Right atrium auricular region (tissue), 2 donors: Measurements from ENCODE around the gene ALDH1L2. TPM values are rescaled to one million over a fixed set of nuclear protein-coding genes. Genes with fewer than 3 reads are reported as not detected.
"Not testable (repeated sequence)": the region's sequence is repeated elsewhere in the genome, so short reads cannot be mapped to it uniquely, and the experiment has no call there.

Experiments
- DNase-seq: peaks from one replicate; pipeline ENCODE4 v3.0.0-alpha.2; 2019; ENCODE audit warnings: low spot score
- H3K27ac ChIP-seq, 2 donors: fragments of 200-600 bp; sonication (generic); 1 replicate in 1 of 2; 2 replicates in 1 of 2; pipeline ENCODE4 v1.5.1; 2016 to 2019
- H3K27me3 ChIP-seq, 2 donors: fragments of 200-600 bp; sonication (generic); one replicate each; pipeline versions ENCODE4 v1.5.1 to v1.6.0; 2017 to 2019
- H3K36me3 ChIP-seq: fragments of 200-600 bp; sonication (generic); one replicate; pipeline ENCODE4 v1.5.1; 2016
- H3K4me1 ChIP-seq, 2 donors: fragments of 200-600 bp; sonication (generic); one replicate each; pipeline versions ENCODE4 v1.5.1 to v1.6.0; 2017 to 2019
- H3K4me3 ChIP-seq, 2 donors: fragments of 200-600 bp; sonication (generic); 1 replicate in 1 of 2; 2 replicates in 1 of 2; pipeline ENCODE4 v1.5.1; 2017 to 2019; ENCODE audit warnings: mild to moderate bottlenecking in 1 of 2, moderate library complexity in 1 of 2
- H3K9me3 ChIP-seq, 2 donors: fragments of 200-600 bp; sonication (generic); one replicate each; pipeline ENCODE4 v1.5.1; 2019
- CTCF ChIP-seq, 2 donors: fragments of 200-600 bp; sonication (generic); IDR thresholded peaks; one replicate each; pipeline ENCODE4 v1.5.1; 2019; ENCODE audit warnings: antibody characterized with exemption in 2 of 2
- total RNA-seq, 2 donors: library from RNA; depleted of rRNA; stranded (reverse); fragments of >200 nt; gene quantifications; one replicate each; pipeline ENCODE4 v1.1.0, GENCODE V29; 2016

Gene ALDH1L2
- total RNA-seq, 2 donors from 2014 or later: 1.2 to 2.5 TPM

DNA sequence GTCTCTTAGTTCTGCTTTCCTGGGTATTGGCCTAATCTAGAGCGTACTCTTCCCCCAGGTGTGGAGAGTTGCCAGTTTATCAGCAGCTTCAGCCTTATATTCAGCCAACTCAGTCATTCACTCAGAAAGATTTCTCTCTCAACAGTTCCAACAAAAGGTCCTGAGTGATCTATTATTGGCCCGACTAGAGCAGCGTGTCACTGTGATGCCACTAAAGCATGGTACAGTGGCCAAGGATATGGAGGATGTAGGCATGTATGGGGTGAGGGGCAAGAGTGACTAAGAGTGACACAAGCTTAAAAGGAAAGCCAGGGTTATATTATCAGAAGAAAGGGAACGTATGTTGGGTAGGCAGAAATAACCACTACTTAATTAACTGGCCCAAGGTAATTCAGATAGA is 93.3 kb downstream of the ALDH1L2 start:
- H3K27ac ChIP-seq: no peak overlapping the region
- no peak overlapping the region for H3K4me3 ChIP-seq
- no peaks in the 10 kb centered on the region for H3K9me3 ChIP-seq
- no peak for DNase-seq
- peaks cover 0 to 13% of the 10 kb centered on the region in 2 donors for H3K4me1 ChIP-seq
- H3K36me3 ChIP-seq: peaks cover 22% of the 10 kb centered on the region
- H3K27me3 ChIP-seq: no peaks in the 10 kb centered on the region
- no peak for TF ChIP-seq CTCF (IDR thresholded peaks at IDR 0.05)

GRCh38 chr12:104986022-104986941 is 98.0 kb downstream of the ALDH1L2 start, which contains the start of gene NOPCHAP1:
NOPCHAP1 (plus strand) TSS chr12:104986316; CDS start chr12:104986353, 37 bp downstream.
- Histone ChIP-seq H3K36me3 (no peaks in the 10 kb centered on the region), H3K4me1 (peaks cover 0 to 17% of the 10 kb centered on the region in 2 donors), H3K27me3 (no peaks in the 10 kb centered on the region), H3K9me3 (no peaks in the 10 kb centered on the region), H3K27ac (peak within 1 kb of the TSS; percentile 72 to 77), H3K4me3 (peak within 1 kb of the TSS; percentile 85 to 96)
- TF ChIP-seq CTCF (IDR thresholded peaks at IDR 0.05): no peak
- DNase-seq: peak; percentile 93

- H3K4me1 ChIP-seq: peaks cover 0 to 17% of the 10 kb centered on the region in 2 donors
- no peaks in the 10 kb centered on the region for H3K27me3 ChIP-seq
- no peak overlapping the region for H3K4me3 ChIP-seq
- no peak overlapping the region for H3K27ac ChIP-seq
- no peaks in the 10 kb centered on the region for H3K9me3 ChIP-seq
- H3K36me3 ChIP-seq: no peaks in the 10 kb centered on the region
- no peak for DNase-seq
- no peak for TF ChIP-seq CTCF (IDR thresholded peaks at IDR 0.05)
These were observed 99.1 kb downstream of the ALDH1L2 start for GRCh38 chr12:104985206-104985605.

DNA sequence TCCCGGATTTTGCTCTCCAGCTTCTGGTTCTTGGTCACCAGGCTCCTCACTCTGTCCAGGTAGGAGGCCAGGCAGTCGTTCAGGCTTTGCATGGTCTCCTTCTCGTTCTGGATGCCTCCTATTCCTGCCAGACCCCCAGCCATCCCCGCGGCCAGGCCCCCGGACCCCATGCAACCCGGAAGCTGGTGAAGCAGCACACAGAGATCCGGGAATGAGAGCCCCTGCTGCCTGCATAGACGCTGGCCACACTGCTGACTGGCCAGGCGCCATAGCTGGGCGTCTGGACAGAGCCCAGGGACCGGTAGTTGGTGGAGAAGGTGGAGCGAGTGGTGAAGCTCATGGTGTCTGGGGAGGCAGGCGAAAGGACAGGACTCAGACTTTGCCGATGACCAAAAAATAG is 106.6 kb downstream of the ALDH1L2 start:
- not testable (repeated sequence) for H3K27ac ChIP-seq, H3K4me1 ChIP-seq, DNase-seq, H3K4me3 ChIP-seq, H3K36me3 ChIP-seq, H3K9me3 ChIP-seq, H3K27me3 ChIP-seq

GRCh38 chr12:104976703-104977102 is 107.6 kb downstream of the ALDH1L2 start:
- DNase-seq: no peak

More at GRCh38 chr12:104976703-104977102, 107.6 kb downstream of the ALDH1L2 start:
- Histone ChIP-seq H3K27me3 (no peaks in the 10 kb centered on the region), H3K4me1 (no peaks in the 10 kb centered on the region), H3K4me3 (no peak overlapping the region), H3K36me3 (no peaks in the 10 kb centered on the region), H3K27ac (no peak overlapping the region), H3K9me3 (no peaks in the 10 kb centered on the region)
- no peak for TF ChIP-seq CTCF (IDR thresholded peaks at IDR 0.05)
